ENCODE measurements around the gene MATN1.

MATN1 gene

DNA sequence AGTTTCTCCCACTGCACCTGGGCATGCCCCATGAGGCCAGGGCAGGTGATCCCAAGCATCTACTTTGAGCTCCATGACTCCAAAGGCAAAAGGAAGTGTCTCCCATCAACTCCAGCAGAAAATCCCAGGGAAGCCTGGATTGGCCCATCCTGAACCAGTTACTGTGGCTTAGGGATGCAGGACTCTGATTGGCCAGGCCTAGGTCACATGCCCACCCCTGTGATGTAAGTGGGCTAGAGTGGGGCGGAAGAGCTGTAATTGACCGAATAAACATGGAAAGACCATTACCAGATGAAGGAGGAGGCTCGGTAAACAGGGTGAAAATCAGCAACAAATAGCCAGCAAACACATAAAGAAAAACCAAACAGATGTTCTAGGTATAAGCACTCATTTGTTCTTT is 45.2 kb downstream of the MATN1 start:
- no peak for DNase-seq

DNA sequence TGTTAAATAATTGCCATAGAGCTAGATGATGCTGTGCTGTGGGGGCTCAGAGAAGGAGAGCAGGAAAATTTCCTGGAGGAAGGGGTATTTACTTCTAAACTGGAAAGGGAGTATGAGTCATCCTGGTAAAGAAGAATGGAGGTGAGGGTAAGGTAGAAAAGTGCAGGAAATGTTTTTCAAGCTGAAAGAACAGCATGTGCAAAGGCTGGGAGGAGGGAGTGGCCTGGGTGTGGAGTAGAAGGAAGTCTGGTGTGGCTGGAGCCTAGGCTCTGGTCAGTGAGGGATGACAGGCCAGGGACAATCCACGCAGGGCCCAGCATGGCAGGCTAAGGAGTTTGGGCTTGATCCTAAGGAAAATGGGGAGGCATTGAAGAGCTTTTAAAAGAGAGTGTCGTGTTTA is 45.9 kb downstream of the MATN1 start:
- no peak for DNase-seq

DNA sequence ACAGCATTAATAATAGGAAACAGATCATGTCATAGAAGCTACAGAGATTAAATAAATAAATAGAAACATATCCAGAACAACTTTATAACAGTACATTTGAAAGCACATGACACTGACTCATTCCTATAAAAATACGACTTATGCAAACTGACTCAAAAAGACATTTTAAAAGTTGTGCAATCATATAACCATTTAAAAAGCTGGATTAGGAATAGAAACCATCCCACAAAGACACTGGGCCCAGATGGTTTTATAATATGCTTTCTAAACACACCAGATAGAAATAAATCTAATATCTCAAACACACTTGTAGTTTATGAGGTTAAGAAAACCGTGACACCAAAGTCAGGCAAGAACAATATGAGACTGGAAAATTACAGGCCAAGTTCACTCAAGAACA is 47.6 kb downstream of the MATN1 start:
- DNase-seq: no peak

DNA sequence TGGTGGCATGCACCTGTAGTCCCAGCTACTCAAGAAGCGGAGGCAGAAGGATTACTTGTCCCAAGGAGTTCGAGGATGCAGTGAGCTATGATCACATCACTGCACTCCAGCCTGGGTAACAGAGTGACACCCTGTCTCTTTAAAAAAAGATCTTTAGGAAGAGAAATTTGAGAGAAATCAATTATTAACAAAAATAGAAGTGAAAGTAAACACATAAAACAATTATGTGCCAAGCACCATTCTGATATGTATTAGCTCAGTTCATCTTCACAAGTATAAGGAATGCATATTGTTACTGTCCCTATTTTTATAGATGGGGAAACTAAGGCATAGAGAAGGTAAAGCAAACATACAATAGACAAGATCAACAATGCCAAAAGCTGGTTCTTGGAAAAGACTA is 48.1 kb downstream of the MATN1 start:
- no peak for DNase-seq

DNA sequence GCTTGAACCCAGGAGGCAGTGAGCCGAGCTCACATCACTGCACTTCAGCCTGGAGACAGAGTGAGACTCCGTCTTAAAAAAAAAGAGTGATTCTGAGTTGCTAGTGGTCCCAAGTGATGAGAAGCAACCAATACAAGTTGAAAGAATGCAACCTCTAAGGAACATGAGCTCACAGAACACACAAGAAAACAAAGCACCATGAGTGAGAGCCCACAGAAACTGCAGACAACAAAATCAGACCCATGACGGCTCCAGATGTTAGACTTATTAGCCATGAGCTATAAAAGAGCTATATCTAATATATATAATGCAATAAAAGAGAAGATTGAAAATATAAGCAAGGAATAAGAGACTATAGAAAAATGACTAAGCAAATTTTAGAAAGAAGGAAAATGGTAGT is 50.0 kb downstream of the MATN1 start:
- no peak for DNase-seq

DNA sequence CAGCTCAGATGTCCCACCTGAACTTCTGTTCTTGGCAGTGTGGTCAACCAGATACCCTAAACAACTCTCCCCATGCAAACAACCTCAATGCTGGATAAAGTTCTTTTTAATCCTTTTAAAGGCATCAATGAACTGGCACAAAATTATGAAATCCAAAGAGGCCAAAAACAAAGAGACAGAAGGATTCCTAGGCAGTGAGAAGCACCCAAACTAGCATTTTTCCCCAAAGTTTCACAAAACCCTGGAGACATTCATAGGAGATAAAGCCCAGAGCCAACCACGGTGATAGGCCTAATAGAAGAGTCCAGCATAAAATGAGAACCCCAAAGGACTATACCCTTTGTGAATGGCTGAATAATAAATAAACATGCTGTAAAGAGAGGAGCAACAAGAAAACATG is 50.7 kb downstream of the MATN1 start:
- no peak for DNase-seq

DNA sequence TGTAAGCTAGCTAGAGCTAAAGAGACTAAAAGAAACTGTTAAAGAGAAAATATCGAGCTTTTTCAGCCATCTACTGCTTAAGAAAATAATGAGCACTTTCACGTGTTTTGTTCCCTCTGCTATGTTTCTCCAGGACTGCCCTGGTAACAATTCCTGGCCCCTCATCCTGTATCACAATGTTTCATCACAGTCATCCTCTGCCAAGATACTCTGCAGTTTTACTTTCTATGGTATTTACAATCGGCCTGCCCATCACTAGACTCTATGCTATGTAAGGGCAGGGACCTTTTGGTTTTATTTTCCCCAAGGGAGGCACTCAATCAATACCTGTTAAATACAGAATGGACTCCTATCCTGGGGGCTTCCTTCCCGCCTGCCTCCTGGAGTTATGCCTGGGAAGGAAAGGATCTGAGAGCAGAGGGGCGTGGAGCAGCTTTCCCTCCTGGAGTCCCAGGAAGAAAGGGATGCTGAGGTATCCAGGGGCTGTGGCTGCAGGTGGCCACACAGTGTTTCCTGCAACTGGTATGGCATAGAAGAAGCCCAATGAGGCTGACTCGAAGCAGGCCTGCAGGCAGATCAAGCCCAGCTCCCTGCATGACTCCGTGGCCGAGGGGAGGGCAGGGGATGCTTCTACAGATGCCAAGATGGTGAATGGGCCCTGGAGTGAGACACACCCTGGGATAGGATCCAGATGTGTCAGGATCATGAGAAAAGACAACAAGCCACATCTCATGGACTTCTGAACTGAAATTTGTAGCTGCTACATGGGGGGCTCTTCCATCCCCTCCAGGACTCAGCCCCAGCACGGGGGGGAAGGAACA is 52.9 kb downstream of the MATN1 start:
- DNase-seq: no peak

DNA sequence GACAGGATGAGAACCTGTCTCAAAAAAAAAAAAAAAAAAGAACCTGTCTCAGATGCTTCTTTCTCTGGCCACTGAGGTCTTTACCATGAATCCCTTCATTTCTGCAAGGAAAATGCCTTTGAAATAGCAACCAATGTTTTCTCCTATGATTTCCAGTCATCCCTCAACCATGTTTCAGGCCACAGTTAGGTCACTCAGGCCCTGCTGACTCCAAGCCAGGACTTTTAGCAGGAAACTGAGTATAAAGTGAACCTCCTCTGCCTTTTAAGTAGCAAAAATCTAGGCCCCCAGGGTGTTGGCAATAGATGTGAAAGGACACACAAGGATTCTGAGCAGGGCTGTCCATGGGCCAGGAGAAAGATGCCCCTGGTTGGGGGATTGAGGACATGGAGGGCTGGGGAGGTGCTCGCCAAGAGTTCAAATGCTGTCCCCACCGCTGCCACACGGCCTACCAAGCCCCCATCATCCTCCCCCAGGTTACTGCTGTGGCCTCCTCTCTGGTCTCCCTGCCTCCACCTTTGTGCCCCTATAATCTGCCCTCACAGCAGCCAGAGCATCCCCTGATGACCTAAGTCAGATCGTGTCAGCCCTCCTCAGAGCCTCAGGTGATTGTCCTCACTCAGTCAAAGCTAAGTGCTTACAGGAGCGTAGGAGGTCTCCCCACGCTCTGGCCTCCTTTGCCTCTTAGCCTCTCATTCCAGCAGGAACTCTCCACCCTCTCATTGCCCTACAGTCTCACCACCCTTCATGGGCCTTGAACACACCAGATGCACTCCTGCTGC is 54.6 kb downstream of the MATN1 start:
- DNase-seq: no peak

DNA sequence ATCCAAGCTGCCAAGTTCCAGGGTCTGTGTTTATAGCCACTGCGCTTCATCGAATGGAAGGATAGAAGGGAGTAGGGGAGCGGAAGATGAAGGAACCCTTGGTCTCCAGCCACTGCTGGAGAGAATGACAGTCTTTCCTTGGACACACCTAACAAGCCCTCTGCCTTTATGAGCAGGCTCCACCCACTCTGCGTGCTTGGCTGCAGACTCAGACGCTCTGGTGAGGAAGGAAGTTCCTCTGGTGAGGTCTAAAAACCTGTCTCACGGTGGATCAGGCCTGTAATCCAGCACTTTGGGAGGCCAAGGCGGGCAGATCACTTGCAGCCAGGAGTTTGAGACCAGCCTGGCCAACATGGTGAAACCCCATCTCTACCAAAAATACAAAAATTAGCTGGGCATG is 55.4 kb downstream of the MATN1 start:
- DNase-seq: peak; percentile 38

DNA sequence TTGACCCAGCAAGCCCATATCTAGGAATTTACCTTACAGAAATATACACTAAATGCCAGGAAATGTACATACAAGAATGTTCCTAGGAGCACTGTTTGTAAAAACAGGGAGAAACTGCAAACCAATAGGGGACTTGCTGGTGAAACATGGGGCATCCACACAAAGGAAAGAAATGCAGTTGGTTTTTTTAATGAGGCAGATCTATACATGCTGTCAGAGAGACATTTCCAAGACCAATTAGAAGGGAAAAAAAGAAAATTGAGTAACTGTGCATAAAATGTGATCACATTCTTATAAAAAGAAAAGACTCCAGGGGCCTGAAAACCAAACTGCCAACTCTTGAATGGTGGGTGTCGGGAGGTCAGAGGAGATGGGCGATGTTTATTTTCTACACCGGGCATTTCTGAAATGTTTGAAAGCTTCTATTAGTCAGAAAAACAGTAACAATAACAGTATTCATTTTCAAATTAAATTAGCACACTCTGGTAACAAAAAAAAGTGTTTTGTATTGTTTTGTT is 56.6 kb downstream of the MATN1 start:
- DNase-seq: no peak

DNA sequence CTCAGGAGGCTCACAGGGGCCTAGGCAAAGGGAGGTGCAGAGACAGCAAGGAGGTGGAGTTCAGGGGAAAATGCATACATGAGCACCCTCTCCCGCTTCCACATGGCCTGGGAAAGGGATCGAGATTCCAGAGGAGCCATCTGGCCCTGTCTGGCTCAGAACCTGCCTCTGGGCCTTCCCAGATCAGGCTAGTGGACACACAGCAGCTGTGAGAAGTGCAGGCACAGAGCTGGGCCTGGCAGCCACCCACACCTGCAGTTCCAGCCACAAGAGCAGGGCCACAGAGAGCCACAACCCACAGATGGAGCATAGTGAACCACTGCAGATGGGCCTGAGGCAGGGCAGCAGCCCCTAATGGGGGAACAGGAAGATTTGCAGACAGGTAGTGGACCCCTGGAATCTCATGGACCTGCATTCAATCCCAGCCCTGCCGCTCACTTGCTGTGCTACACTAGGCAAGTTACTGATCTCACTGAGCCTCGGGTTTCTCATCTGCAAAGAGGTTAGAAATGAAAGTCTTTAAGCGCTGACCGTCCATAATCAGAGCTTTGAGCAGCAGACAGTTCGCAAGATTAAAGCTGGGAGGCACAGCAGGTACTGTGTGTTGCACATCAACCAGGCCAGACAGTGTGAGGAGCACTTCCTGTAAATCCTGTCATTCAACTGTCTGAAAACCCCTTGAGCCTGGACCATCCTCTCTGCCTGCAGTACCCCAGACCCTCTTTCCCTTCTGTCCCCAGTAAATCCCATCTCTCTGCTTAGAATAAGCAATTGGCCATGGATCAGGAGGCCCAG is 58.0 kb downstream of the MATN1 start:
- DNase-seq: no peak

DNA sequence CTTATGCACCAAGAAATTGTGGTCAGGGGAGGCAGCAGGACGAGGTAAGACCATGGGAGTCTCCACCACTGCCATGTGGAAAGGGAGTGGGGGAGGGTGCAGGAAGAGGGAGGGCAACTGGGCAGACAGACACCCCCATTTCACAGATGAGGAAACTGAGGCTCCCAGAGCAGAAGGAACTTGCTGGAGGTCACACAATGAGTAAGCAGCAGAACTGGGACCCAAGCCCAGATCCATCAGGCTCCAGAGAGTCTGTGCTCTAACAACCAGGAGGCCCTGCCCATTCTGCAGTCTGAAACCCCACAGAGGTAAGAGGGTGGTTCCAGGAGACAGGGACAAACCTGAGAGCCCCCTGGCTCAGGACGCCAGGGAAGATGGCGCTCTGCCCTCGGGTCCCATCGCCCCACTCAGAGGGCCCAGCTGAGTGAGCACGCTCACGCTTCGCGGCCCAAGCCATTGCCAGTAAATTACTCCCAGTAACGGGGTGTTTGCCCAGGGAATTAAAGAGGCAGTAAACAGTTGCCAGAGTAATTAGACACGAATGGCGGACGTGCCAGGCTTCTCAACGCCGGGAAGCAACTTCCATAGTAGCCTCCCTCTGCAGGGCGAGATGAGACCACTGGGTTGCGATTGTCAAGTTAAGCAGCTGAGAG is 59.2 kb downstream of the MATN1 start:
- DNase-seq: peak; percentile 58

DNA sequence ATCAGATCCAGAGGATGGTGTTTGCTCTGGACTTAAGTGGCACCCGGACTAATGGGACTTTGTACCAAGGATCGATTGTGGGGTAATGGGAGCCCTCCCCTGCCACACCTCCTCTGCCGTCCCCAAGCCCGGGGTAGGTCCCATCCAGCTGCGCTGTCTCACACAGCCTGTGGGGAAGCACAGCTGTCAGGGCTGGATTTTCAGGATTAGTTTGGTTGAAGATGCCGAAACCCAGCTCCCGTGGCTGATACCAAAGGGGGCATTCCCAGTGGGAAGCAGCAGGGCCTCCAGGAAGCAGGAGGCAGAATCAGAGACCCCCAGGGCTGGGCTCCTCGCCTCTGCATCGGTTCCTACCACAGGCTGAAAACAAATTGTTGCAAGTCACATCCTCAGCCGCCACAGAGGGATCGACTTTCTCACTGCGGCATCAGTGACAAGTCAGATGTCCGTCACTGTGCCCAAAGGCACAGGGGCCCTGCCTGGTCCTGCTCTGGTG is 59.7 kb downstream of the MATN1 start:
- no peak for DNase-seq

DNA sequence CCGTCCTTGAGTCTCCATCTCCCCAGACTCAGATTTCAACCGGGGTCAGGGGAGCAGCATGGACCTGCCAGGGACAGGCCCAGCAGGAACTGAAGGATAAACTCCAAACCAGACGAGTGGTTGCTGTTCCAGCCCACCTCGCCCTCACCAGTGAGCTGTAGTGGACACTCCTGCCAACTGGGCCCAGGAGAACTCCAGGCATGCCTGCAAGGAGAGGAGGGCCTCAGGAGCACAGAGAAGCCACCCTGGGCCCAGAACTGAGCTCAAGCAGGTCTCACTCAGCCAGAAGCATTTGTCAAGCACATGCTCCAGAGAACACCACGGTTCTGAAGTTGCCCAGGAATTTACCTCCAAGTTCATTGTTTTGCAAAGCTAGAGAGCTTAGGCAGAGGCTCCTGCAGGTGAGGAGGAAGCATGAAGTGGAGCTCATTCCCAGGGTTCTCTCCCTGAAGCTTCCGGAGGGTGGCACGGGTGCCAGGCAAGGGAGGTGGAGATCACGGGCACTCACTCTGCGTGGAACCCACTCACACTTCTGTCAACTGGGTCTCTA is 61.0 kb downstream of the MATN1 start:
- DNase-seq: no peak

DNA sequence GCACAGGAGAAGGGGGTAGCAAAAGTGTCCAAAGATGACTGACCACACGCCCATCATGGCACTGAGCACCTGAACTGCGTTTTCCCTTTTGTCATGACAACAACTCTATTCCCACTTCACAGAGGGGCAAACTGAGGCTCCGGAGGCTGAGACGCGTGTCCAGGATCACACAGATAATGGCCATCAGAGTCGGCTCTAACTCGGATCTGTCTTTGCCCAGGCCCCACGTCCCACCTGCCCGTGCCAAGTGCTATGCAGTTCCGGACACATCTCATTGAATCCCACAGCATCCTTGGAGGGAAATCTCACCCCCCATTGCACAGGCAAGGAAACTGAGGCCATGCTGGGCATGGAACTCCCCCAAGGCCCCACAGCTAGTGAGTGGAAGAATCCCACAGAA is 62.1 kb downstream of the MATN1 start:
- DNase-seq: no peak
